Fibroblast of lung (primary cell): ENCODE results near the gene SEMA4D. TPM values are rescaled to one million over a fixed set of nuclear protein-coding genes. Genes with fewer than 3 reads are reported as not detected.

Source experiments
- DNase-seq, 2 donors: peaks; one replicate each; pipeline versions ENCODE4 v3.0.0 to v3.0.0-alpha.2; 2010; ENCODE audit warnings: low read depth in 2 of 2
- H2AFZ ChIP-seq: 2 replicates; pipeline ENCODE4 v1.5.1; 2012; ENCODE audit warnings: low read length, control low read depth, inconsistent platforms
- H3K27ac ChIP-seq: 2 replicates; pipeline ENCODE4 v1.5.1; 2011; ENCODE audit warnings: low read length, control low read depth; ENCODE audit not compliant: insufficient read depth
- H3K27me3 ChIP-seq: 2 replicates; pipeline ENCODE4 v1.5.1; 2011; ENCODE audit warnings: mild to moderate bottlenecking, low read length; ENCODE audit not compliant: control insufficient read depth, insufficient read depth
- H3K36me3 ChIP-seq: 2 replicates; pipeline ENCODE4 v1.5.1; 2011; ENCODE audit warnings: low read length; ENCODE audit not compliant: control insufficient read depth, insufficient read depth
- H3K4me1 ChIP-seq: 2 replicates; pipeline ENCODE4 v1.5.1; 2011; ENCODE audit warnings: low read length; ENCODE audit not compliant: control insufficient read depth, insufficient read depth; ENCODE audit errors: extremely low read depth
- H3K4me2 ChIP-seq: 2 replicates; pipeline ENCODE4 v1.5.1; 2011; ENCODE audit warnings: low read length, control low read depth; ENCODE audit not compliant: insufficient read depth; ENCODE audit errors: extremely low read depth
- H3K4me3 ChIP-seq, 4 experiments: fragments of 200-600 bp in 1 of 4; sonication (generic) in 1 of 4; replicated peaks in 1 of 4; 2 replicates each; pipeline ENCODE4 v1.5.1; 2011 to 2016; ENCODE audit warnings: low read length in 4 of 4, low read depth in 3 of 4, mild to moderate bottlenecking in 3 of 4, control low read depth in 2 of 4, inconsistent platforms in 1 of 4, mixed read lengths in 1 of 4; ENCODE audit not compliant: insufficient read depth in 1 of 4; ENCODE audit errors: control extremely low read depth in 1 of 4
- H3K79me2 ChIP-seq: 2 replicates; pipeline ENCODE4 v1.5.1; 2012; ENCODE audit warnings: mild to moderate bottlenecking, low read length, inconsistent platforms; ENCODE audit not compliant: control insufficient read depth, insufficient read depth
- H3K9ac ChIP-seq: 2 replicates; pipeline ENCODE4 v1.5.1; 2011; ENCODE audit warnings: mild to moderate bottlenecking, low read length, control low read depth; ENCODE audit not compliant: insufficient read depth
- H3K9me3 ChIP-seq: 2 replicates; pipeline ENCODE4 v1.5.1; 2012; ENCODE audit warnings: low read depth, low read length; ENCODE audit not compliant: control insufficient read depth, insufficient read depth
- H4K20me1 ChIP-seq: 2 replicates; pipeline ENCODE4 v1.5.1; 2011; ENCODE audit warnings: low read length; ENCODE audit not compliant: control insufficient read depth, insufficient read depth; ENCODE audit errors: extremely low read depth
- CTCF ChIP-seq, 2 donors: IDR thresholded peaks in 1 of 2; conservative IDR thresholded peaks in 1 of 2; 1 replicate in 1 of 2; 2 replicates in 1 of 2; pipeline ENCODE4 v1.5.1; 2011 to 2012; ENCODE audit warnings: low read length in 2 of 2, control low read depth in 1 of 2, inconsistent platforms in 1 of 2, low read depth in 1 of 2, mild to moderate bottlenecking in 1 of 2
- EZH2 ChIP-seq: IDR thresholded peaks from 2 replicates; pipeline ENCODE4 v1.5.1; 2012; ENCODE audit warnings: low read length, control low read depth, mild to moderate bottlenecking; ENCODE audit errors: missing control alignments
- polyA plus RNA-seq, 2 donors: library from polyadenylated mRNA; depleted of rRNA in 1 of 2; stranded (reverse) in 1 of 2; unstranded in 1 of 2; fragments of >200 nt; gene quantifications; 2 replicates each; pipeline ENCODE4 v1.2.1, GENCODE V29; 2011 to 2012; ENCODE audit warnings: missing spikeins in 1 of 2
- total RNA-seq: library from RNA; depleted of rRNA; stranded (reverse); fragments of >200 nt; gene quantifications from 2 replicates; pipeline ENCODE4 v1.2.1, GENCODE V29; 2014

Gene SEMA4D
- total and polyA plus RNA-seq, 2 donors (not counting 1 experiment from before 2014, with no cell fraction given): 0.67 to 2.6 TPM

GRCh38 chr9:89446961-89447310, 51.0 kb downstream of the SEMA4D start:
- TF ChIP-seq EZH2 (no peak), CTCF (conservative IDR thresholded peaks at IDR 0.05 in 1 of 2, IDR thresholded peaks at IDR 0.05 in 1 of 2; ENCODE audit: low read depth in 1 of 2, low read length in 2 of 2) (no peak)
- no peaks in the 10 kb centered on the region for H3K79me2 ChIP-seq
- no peaks in the 10 kb centered on the region for H4K20me1 ChIP-seq
- no peak overlapping the region for H3K27ac ChIP-seq
- H2AFZ ChIP-seq: no peak overlapping the region
- H3K4me2 ChIP-seq: no peak overlapping the region
- H3K27me3 ChIP-seq: no peaks in the 10 kb centered on the region
- no peak overlapping the region for H3K4me3 ChIP-seq
- H3K4me1 ChIP-seq: no peaks in the 10 kb centered on the region
- H3K9ac ChIP-seq: no peak overlapping the region
- no peak for DNase-seq
- H3K36me3 ChIP-seq: no peaks in the 10 kb centered on the region
- no peaks in the 10 kb centered on the region for H3K9me3 ChIP-seq

GRCh38 chr9:89446261-89446960, 51.5 kb downstream of the SEMA4D start:
- no peak overlapping the region for H3K4me2 ChIP-seq
- H3K27me3 ChIP-seq: no peaks in the 10 kb centered on the region
- no peak overlapping the region for H3K4me3 ChIP-seq
- no peaks in the 10 kb centered on the region for H4K20me1 ChIP-seq
- no peak overlapping the region for H2AFZ ChIP-seq
- no peaks in the 10 kb centered on the region for H3K36me3 ChIP-seq
- DNase-seq: no peak
- H3K4me1 ChIP-seq: no peaks in the 10 kb centered on the region
- no peak overlapping the region for H3K9ac ChIP-seq
- TF ChIP-seq CTCF (conservative IDR thresholded peaks at IDR 0.05 in 1 of 2, IDR thresholded peaks at IDR 0.05 in 1 of 2; ENCODE audit: low read depth in 1 of 2, low read length in 2 of 2) (no peak), EZH2 (no peak)
- H3K27ac ChIP-seq: no peak overlapping the region
- no peaks in the 10 kb centered on the region for H3K9me3 ChIP-seq
- H3K79me2 ChIP-seq: no peaks in the 10 kb centered on the region

GRCh38 chr9:89445801-89446251, 52.1 kb downstream of the SEMA4D start:
- Histone ChIP-seq H3K9ac (no peak overlapping the region), H2AFZ (no peak overlapping the region), H3K4me1 (no peaks in the 10 kb centered on the region), H3K36me3 (no peaks in the 10 kb centered on the region), H3K27me3 (no peaks in the 10 kb centered on the region), H3K4me2 (no peak overlapping the region), H3K9me3 (no peaks in the 10 kb centered on the region), H3K79me2 (no peaks in the 10 kb centered on the region), H3K4me3 (no peak overlapping the region), H3K27ac (no peak overlapping the region), H4K20me1 (no peaks in the 10 kb centered on the region)
- TF ChIP-seq EZH2 (no peak), CTCF (conservative IDR thresholded peaks at IDR 0.05 in 1 of 2, IDR thresholded peaks at IDR 0.05 in 1 of 2; ENCODE audit: low read depth in 1 of 2, low read length in 2 of 2) (no peak)
- DNase-seq: no peak
